Inferior parietal cortex (tissue), 1 donor: Measurements from ENCODE around the gene CD164.

Experiments
- DNase-seq: peaks from one replicate; pipeline ENCODE4 v3.0.0-alpha.2; 2016; ENCODE audit errors: extremely low spot score

Gene CD164

DNA sequence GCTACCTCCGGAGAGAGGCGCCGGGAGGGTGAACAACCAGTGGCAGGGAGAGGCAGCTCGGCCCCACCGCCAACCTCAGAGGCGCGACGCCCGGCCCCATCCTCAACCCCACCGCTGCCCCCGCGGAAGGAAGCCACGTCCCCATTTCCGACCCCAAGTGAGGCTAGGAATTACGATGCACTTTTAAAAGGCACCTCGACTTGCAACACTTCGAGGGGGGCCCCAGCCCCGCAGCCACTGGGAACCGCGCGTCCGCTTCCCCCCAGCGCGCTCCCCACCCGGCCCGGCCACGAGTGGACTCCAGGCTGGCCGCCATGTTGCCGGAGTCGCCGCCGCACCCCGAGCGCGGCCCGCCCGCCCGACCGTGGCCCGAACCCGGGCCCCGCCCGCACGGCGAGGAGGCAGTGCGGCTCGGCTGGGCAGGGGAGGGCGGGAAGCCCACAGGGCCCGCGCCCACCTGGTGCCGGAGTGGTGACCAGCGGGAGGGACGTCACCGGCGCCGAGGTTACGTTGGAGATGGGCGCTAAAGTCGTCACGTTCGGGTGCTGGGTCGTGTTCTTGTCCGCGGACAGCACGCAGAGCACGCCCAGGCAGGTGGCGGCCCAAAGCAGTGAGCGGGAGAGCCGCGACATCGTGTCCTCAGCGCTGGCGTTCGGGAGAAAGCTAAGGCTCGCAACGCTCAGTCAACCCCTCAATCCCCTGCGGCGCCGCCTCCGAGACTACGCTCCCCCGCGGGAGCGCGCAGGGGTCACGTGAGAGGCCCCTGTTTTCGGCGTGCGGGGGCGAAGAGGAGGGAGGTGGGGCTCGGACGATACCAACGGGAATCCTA, at the start of gene CD164:
CD164 (minus strand) TSS at position 721 of the 829 bp plus-strand sequence; CDS start at position 632, 89 bp downstream.
- peak; percentile 96 for DNase-seq

DNA sequence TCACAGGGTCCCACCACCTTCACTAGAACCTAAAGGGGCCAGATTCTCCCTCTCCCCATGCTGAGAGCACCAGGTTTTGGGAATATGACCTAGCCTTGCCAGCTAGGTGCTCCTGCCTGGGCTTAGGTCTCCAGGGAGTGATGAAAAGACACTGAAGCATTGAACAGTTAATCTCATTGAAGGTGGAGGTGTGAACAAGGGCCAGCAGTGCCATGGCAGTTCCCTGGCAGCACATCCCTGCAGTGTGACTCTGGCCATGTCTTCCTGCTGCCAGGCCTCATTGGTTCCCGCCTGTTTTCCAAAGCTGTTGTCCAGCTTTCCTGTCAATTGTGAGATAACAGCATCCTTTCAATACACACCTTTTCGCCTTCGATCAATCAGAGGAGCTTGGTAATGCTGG, 47.2 kb upstream of the CD164 start:
- no peak for DNase-seq

DNA sequence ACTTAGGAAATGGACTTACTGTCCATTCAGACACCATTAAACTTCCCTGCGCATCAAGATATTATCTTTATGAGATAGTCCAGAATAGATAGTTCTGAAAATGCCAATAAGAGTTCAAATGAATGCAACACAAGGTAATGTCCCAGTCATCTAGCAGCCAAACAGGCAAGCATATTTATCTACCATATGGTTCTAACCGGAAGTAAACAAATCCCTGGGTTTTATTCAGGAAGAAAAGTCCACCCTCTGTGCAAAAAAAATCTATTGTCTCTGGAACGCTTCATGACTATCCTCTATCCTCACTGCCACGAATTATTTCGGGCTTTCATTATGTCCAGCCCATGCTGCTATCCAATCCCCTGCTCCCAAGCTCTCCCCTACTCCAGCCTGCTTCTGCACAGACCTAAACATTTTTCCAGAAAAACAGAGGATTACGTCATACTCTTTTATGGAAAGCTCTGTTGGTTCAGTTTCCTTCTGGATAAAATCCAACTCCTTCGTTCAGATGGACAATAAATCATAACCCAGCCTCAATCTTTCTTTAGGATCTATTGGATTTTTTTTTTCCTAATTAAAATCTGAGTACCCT, 46.7 kb upstream of the CD164 start:
- DNase-seq = no peak

DNA sequence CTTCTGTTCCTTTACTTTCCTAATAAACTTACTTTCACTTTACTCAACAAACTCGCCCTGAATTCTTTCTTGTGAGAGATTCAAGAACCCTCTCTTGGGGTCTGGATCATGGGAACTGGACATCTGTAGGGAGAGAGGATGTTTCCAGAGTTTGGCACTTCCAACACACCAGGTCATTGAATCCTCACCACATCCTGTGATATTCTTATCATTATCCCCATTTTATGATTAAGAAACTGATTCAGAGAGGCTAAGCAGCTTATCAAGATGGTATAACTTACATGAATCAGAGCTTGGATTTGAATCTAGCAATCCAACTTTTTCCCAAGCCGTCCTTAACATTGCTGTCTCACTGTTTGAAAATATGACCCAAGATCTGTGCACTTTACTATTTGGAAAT, 42.7 kb upstream of the CD164 start:
- DNase-seq = no peak

DNA sequence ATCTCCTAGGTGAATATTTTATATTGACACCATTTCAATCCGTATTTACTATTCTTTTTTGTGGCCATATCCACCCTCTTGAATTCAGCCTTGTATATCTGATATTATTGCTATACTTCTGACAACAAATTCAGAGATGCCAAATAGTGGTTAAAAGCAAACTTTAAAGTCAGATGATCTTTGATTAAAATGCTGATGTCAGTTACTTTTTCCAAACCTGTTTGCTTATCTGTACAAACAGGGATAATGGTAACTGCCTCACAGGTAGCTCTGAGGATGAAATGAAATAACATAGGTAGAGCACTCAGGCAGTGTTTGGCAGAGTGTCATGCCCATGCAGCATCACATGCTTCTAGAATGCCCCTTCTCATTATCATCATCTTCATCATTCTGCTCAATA, 38.9 kb upstream of the CD164 start:
- DNase-seq = no peak

DNA sequence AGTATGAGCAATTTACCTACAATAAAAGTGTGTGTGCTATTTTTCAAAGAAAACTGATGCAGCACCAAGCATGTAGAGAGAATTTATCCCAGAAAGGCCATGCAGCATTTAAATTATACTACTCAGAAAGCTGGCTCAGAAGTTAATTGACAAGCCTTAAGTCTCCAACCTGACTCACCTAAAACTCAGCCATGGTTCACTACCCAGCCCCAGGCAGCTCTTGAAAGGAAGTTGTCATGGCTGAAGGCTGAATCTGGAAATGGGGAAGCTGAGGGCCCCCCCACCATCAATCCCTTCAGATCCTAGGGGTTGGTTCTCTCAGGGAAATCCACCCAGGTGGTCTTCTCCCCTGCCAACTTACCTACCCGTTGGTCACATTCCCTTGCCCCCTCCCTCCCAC, 38.5 kb upstream of the CD164 start:
- no peak for DNase-seq

DNA sequence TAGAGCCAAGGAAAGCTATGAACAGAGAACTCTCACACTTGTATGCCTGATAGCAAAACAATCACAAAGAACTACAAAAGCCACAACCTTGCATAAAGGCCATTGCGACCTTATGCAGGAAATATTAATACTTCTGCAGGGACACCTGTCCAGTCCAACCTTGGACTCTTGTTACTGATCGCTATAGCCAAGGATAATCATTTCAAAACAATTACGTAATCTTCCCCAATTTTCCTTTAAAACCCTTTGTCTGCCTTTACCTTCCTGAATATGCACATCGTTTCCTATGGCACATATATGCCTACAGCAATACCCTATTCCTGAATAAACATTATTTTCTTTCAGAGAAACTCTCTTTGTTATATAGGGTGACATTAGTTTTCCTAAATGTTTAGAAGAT, 35.4 kb upstream of the CD164 start:
- DNase-seq = no peak

DNA sequence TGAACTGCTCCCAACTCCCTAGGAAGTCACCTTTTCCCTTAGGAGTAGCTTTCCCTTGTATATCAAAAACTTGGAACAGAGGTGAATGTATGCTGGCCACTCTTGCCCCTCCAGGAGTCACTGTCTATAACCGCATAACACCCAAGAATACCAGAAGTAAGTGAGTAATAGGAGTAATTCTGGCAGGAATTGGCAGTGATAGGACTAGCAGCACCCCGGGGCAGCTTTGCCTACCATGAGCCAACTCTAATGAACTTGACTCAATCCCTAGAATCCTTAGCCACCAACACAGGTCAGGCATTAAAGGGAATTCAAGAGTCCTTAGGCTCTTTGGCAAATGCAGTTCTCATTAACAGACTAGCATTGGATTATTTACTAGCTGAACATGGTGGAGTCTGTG, 28.8 kb upstream of the CD164 start:
- no peak for DNase-seq

DNA sequence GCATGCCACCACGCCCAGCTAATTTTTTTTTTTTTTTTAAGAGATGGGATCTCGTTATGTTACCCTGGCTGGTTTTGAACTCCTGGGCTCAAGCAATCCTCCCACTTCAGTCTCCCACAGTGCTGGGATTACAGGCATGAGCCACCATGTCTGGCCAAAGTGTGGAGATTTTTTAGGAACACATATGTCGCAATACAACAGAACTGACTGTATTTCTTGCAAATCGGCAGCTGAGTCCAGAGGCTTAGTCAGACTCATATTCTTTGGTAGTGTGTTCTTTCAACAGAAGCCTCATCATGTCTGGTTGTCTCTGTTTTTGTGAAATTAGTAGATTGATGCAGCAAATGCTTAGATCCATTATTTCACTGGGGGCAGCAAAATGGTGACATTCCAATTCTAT, 23.9 kb upstream of the CD164 start:
- no peak for DNase-seq

DNA sequence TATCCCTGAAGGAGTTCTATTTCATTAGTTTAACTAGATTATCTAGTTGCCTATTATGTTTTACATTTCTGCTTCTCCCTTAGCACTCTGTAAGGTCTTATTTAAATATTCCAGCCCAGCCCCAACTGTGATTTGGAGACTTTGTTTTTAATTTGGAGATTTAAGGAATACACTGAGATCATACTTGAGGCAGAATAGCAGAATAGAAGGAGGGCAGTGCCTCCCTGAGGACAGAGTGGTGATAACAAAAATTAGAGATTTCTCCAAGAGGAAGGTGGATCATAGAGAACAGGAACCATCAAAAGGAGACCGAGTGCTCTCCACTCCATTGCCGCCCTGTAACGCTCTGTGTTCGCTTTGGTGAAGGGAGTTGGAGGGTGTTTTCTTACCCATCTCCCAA, 14.8 kb upstream of the CD164 start:
- no peak for DNase-seq

DNA sequence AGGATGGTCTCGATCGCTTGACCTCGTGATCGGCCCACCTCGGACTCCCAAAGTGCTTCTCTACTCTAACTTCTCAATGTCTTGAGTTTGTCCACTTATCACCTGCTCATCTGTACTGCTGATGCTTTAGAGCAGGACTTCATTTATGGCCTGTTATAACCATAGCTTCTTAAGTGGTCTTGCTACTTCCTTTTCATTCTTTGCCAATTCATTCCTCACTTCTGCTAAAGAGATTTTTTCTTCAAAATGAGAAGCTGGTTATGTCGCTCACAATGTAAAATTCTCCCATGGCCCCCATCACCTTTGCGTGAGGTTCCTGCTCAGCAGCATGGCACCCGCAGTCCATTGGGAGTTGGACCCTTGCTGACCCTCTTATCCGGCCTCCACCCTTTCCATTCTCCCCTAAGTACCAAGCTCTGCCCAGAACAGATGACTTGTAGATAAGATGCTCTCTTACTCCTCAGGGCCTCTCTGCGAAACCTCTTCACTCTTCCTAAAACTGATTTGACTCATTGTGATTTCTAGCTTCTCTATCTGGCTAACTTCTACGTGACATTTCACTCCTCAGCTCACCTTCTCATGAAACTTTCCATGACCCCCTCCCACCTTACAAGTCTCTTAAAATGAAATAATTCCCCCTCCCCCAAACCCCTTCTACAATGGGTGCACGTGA, 13.9 kb upstream of the CD164 start:
- DNase-seq = no peak

DNA sequence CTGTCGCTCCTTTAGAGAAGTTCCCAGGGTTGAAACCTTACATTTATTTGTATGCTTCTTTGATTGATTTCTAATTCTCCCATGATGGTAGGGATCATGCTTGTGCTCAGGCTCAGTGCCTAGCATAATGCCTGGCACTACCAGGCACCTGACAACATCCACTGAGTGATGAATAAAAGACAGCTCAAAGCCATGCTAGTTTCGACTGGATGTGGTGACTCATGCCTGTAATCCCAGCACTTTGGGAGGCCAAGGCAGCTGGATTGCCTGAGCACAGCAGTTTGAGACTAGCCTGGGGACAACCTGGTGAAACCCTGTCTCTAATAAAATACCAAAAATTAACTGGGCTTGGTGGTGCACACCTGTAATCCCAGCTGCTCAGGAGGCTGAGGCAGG, 11.6 kb upstream of the CD164 start:
- DNase-seq = no peak

DNA sequence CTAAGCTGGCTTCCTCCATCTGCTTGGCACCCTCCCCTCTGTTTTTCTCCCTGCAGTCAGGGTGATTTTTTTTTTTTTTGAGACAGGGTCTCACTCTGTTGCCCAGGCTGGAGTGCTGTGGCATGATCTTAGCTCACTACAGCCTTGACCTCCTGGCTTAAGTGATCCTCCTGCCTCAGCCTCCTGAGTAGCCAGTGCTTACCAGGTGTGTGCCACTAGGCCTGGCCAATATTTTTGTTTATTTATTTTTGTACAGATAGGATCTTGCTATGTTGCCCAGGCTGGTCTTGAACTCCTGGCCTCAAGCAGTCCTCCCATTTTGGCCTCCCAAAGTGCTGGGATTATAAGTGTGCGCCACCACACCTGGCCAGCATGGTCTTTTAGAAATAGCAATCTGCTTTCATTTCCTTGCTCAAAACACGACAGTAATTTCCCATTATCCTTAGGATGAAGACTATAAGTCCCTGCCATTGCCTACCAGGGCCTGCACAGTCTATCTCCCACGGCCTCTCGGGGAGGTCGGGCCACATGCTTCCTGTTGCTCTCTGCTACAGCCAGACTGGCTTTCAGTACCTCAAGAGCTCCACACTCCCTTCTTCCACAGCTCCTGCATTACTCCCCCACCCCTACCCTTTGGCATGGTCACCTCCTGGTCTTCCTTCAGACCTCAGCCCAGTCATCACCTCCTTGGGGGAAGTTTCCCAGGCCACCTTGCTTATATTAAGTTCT, 11.1 kb upstream of the CD164 start:
- DNase-seq = no peak

DNA sequence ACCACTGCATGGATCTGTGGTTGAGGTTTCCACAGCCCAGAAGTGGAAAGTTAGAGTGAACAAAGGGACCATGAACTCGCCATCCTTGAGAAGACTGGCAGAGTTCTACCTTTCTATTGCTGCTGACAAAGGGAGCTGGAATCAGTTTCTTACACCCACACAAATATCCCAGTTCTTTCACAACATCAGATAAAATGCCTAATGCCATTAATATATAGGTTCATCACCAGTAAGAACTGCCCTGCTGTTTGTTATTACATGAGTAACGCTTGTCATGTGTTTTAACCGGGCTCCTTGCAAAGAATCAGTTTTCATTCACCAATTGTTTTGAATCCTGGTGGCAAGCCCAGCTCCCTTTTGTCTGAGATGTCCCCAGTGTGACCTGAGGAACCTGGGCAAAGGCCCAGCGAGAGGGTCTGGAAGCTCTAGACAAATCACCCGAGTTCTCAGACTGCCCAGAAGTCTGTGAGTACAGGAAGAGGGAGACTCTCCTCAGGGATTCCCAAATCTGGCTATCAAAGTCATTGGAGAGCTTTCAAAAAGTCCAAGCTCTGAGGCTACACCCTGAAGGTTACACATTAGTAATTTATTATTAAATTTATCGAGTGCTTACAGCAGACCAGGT, 7.5 kb upstream of the CD164 start:
- DNase-seq = no peak

DNA sequence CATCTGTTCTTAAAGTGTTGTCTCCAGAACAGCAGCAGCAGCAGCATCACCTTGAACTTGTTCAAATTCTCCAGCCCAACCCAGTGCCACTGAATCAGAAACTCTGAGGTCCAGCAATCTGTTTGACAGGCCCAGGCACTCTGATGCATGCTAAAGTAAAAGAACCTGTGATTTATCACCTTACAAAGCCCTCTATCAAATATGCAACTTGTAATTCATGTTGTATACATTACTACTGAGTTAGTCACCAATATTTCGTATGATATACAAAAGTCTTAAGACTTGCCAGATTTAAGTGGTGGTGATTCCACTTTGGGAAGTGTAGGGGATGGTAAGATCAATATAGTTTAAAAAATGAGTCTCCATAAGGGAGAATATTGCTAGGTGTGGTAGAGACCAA, 6.0 kb upstream of the CD164 start:
- no peak for DNase-seq

DNA sequence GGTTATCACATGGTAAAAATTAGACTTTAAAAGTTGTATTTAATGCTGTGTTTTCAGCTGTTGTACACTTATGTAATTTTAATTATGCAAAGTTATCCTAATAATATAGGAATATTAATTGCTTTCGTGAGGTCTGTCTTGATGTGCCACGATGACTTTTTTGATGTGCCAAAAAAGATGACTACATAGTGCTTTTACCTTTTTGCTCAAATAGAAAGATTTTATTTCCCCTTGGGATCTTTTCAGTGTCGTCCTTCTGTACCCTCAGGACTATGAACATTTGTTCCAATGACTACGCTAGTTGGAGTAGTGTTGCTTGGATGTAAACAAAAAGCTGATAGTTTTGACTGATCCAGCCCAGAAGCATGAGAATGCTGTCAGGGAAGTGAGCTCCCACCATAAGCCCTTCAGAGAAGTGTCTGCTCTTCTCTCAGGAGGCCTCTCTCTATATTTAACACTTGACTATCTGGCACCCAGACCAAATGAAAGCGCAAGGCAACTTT, 1.2 kb upstream of the CD164 start:
- DNase-seq = no peak

DNA sequence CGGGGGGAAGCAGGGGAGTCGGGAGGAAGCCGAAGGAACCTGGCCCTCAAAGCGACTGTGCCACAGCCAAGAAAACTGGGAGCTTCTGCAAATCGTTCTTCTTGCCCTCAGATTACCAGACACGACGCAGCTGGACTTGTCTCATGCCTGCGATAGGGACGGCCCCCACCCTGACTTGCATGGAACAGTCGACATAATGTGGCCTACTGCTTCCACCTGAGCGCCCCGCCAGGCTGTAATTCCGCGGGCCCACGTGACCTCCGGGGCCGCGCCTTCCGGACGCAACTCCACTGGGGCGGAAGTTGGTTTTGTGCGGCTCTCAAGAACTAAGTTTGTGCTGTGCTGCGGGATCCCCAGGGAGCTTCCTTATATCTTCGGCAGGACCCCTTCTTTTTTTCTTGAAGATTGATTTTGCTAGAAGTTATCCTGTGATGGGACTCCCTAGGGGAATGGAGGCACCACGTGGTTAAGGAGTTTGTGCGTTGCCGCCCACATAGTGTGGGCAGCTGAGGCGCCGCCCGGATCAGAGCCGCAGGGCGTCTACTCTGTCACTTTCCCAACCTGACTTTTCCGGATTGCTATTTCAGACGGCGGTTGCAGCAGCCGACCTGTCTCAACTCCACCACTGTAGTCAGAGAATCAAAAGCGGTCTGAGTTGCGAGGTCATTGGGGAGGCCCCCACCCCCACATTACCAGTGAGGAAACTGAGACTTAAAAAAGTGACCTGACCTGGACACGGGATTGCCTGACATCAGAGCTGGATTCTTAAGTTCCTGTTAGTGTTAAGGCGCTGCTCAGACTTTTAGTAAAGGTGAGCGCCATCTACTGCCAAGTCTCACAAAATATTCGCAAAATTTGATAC, 540 bp upstream of the CD164 start:
- DNase-seq = peak; percentile 89

DNA sequence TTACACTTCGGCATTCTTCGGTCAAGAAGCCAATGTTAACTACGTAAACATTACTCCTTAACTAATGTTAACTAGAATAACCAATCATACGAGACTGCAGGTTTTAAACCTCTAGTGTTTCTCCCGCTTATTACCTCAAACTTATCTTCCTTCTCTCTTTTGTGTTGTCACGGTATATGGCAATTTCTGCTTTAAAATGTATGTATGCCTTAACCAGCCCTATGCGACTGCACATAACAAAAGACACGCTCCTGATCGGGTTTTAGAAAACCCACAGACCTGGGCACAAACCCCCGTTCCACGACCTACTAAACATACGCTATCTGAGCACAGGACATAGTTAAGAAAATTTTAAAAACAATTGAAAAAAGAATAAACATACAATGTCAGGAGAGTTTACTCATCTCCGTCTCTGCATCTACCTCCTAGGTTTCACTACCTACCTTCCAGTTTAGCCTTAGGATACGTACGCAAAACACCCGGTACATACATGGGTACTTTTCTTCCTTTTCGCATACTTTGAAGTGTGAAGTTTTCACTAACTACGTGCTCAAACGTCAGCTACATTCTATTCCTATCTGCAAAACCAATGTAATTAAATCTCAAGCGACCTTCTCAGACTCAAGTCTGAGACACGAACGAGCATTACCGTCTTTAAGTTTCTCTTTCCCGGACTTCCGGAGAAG, 1.1 kb downstream of the CD164 start:
- no peak for DNase-seq

DNA sequence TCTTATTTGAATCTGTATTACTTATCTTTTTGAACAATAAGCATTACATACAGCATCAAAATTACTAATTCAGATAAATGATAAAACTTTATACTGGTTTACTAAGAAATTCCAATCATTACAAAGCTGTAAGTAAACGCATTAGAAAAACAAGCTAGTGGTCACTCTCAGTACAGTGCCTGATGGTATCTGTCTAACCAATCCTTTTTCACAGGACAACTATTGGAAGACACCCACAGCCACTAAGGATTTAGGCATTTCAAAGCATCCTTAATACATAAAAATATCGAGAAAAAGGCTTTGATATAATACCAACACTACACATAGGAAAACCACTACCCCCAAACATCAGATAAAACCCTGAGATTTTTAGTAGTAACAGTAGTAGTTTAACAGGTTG, 2.6 kb downstream of the CD164 start:
- DNase-seq = no peak

DNA sequence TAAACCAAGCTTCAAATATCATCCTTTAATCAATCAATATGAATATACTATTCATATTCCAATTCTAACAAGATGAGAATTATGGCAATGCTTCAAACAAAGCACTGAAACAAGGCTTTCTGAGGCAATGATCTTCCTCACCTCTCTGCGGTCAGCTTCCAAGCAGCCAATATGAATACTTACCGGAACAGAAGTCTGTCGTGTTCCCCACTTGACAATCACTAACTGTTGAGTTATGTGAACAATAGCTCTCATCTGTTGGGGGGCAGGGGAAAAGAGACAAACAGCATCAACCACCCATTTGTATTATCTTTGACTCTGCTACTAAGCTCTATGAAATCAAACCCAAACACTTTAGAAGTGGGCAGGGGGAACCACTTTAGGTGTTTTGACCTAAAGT, 4.5 kb downstream of the CD164 start:
- no peak for DNase-seq
